Endothelial cell of hepatic sinusoid (primary cell): ENCODE results near the gene SEC22B.
"Not testable (repeated sequence)": the region's sequence is repeated elsewhere in the genome, so short reads cannot be mapped to it uniquely, and the experiment has no call there.

Experiments used
- in situ Hi-C: cut with HindIII; loops from 2 replicates; pipeline ENCODE4 v1.10.0; 2017; ENCODE audit warnings: low sequenced_read_pairs

SEC22B gene

DNA sequence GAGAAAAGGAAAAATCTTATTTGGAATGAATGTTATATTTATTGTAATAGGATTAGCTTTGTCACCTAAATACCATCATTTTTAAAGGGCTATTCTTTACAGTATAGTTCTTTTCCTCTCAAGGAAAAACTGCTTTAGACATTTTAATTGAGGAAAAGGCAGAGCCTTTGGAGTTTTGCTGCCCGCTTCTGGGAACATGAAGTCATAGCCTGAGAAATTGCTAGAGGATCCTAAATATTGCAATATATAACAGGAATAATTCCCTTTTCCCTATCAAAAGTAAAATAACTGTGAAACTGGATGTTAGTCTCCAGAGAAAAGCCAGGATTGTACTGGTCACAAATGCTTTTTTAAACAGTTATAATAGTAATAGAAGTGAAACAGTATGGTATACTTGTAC lies 30.5 kb downstream of the SEC22B start:
- in situ Hi-C loops, result not testable (repeated sequence)

DNA sequence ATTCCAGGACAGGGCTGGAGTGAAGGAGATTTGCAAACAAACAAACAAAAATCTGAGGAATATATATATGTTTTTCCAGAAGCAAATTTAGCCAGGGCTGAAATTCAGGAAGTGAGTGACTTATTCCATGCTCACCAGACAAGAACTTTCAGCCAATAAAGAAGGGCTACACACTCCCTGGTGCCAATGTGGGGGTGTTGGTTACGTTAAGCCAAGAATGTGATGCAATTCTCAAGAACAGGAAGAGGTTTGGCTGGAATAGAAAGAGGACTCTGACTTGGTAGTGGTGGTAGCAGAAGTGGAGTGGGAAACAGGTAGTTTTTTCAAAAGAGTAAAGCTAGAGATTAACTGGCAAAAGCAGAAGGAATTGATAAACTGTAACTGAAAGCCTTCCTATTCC lies 31.7 kb downstream of the SEC22B start:
- in situ Hi-C loops, result not testable (repeated sequence)

DNA sequence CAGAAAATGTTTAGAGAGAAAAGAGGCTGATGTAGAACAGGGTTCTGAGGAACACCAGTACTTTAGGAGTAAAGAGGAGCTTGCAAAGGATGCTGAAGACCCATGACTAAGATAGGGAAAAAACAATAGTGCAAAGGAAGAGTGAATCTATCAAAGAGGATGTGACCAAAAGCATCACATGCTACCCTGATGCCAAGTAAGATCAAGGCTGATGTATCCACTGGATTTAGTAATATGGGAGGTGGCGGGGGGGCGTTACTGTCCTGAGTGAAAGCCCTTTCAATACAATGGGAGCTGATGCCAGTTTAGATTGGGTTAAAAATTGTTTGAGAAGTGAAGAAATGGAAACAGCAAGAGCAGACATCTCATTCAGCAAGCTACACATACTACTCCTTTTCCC lies 32.2 kb downstream of the SEC22B start:
- in situ Hi-C loops, result not testable (repeated sequence)

DNA sequence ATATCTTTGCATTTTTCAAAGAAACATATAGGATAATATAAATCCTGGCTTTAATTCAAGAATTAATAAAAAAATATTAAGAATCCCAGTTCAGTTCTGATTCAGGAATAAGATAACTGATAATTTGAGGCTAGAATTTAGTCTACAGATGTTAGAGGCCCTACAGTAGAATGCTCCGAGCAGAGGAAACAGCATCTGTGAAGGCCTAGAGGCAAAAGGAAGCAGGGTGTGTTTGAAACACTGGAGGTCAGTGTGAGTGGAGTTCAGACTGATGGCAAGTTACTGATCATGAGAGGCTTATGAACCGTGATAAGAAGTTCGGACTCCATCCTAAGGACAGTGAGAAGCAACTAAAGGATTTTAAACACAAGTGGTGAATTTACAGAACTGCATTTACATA lies 33.0 kb downstream of the SEC22B start:
- in situ Hi-C loops, result not testable (repeated sequence)

DNA sequence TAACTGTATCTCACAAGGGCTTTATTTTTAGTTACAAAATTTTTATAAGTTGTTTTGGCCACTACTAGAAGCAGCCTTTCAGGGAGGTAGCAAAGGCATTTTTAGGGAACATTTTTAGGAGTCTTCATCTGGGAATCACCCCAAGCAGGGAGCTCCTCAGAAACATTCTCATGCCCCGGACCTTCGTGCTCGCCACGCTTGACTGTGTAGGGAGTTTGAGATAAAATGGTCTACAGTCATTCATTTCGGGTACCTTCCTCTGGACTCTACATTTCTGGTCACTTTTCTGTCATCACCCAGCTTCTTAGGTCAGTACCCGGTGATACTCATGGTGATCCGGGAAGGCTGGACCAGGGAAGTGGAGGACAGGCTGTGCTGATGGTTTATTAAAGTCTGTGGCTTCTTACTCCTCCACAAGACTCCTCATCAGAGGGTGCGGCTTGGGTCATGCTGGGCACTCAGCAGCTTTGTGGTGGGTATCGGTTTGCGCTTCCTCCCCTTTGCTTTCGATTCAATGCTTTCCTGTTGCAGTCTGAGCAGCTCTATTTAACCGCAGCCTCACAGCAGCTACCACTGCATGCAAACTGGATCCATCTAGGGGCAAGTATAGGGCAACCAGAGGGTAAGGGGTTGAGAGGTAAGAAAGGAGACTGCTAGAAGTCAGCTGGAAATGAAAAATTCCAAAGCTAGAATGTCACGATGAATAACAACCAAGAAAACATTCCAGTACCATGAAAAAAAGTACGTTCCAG lies 33.6 kb downstream of the SEC22B start:
- in situ Hi-C loops, result not testable (repeated sequence)

DNA sequence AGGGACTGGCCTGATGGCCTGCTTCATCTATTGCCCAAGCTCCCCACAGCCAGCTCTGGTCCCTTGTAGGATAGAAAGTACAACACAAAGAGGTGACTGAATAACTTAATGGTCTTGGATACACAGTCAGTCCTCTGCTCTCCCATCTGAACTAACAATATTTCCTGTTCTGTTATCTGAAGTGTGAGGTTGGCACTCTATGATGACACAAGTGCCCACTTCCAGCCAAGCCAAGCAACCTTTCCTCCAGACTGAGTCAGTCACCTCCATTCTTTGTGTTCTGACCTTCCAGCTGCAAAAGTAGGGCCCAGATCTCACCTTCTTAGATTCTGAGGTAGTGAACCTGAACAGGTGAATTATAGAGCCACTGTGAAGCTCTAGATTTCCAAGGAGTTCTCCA lies 34.5 kb downstream of the SEC22B start:
- in situ Hi-C loops, result not testable (repeated sequence)

DNA sequence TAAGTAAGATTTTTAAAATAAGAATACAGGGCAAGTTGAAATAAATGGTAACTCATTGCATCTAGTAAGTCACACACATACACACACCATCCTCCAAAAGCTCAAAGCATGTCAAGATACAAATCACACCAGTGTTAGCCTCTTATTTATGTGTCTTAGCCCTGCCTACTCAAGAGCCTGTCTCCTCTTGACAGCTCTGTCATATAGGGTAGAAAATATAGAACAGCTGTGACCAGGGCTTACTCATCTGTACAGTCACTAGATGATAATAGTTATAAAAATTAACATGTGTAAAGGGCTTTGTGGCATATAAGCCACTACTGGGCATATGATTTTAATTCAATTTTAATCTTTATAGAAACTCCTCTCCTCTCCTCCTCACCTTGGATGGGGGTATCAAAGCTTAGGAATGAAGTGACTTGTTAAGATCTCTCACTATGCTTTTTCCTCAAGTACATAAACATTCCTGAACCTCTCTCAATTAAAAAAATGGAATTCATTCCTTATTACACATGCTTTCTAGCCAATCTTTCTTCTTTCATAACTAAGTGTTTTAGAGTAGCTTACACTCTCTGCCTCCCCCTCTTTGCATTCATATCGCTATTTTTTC lies 35.6 kb downstream of the SEC22B start:
- in situ Hi-C loops, result not testable (repeated sequence)

DNA sequence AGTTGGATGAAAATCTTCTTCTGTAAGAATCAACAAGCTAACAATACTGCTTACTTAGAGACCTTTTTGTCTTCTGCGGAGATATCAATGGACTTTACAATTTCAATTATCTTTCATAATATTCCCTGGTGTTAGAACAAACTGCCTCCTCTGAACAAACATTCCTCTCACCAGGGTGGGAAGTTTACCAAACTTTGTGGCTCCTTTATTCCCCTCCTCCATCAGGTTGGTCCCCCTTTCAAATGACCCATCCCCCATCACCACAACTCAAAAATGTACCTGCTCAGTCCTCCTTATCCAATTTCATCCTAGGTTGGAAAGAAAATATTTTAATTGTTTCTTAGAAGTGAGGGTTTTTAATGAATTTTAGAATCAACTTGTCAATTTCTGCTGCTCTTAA lies 40.2 kb downstream of the SEC22B start:
- in situ Hi-C loops, result not testable (repeated sequence)

DNA sequence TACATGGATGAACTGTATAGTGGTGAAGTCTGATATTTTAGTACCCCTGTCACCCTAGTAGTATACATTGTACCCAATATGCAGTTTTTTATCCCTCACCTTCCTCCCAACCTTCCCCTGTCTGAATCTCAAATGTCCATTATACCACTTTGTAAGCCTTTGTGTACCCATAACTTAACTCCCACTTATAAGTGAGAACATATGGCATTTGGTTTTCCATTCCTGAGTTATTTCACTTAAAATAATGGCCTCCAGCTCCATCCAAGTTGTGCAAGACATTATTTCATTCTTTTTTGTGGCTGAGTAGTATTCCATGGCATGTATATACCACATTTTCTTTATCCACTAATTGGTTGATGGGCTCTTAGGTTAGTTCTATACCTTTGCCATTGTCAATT lies 42.4 kb downstream of the SEC22B start:
- in situ Hi-C loops, result not testable (repeated sequence)

DNA sequence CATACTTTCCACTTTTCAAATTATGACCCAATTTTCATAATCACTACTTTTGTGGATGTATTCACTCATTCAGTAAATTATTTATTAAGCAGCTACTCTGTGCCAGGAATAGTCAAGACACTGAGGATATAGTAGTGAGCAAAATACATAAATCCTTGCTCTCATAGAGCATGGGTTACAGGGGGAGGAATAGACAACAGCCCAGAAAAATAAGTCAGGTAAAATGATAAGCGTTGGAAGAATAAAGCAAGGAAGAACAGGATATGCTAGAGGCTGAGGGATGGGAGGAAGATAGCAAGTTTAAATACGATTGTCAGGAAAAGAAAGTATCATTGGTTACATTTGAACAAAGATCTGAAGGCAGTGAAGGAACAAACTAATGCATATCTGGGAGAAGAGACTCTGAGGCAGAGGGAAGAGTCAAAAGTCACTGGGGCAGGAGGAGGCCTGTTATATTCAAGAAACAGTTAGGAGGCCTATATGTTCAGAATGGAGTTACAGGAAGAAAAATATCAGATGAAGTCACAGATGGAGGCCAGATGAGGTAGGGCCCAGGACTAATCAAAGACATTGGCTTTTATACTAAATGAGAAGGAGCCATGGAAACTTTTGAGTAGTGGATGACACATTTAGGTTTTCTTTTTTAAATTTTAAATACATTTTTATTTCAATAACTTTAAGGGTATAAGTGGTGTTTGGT lies 42.9 kb downstream of the SEC22B start:
- in situ Hi-C loops, result no loop called here

DNA sequence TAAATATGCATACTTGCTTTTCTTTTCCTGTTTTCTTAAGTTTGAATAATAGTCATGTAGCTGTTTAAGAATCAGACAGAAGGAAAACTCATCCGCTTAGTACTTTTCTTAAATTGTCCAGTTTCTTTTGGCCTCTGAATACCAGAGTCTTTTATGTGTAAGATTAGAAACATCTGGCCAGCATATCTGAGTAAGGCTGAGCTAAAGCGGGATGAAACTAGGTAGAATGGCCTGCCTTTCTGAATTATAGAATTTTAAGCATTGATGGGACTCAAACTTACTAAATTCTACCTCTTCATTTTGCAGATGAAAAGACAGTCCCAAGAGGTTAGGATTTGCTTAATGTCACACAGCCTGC lies 43.9 kb downstream of the SEC22B start:
- in situ Hi-C loops, result not testable (repeated sequence)

DNA sequence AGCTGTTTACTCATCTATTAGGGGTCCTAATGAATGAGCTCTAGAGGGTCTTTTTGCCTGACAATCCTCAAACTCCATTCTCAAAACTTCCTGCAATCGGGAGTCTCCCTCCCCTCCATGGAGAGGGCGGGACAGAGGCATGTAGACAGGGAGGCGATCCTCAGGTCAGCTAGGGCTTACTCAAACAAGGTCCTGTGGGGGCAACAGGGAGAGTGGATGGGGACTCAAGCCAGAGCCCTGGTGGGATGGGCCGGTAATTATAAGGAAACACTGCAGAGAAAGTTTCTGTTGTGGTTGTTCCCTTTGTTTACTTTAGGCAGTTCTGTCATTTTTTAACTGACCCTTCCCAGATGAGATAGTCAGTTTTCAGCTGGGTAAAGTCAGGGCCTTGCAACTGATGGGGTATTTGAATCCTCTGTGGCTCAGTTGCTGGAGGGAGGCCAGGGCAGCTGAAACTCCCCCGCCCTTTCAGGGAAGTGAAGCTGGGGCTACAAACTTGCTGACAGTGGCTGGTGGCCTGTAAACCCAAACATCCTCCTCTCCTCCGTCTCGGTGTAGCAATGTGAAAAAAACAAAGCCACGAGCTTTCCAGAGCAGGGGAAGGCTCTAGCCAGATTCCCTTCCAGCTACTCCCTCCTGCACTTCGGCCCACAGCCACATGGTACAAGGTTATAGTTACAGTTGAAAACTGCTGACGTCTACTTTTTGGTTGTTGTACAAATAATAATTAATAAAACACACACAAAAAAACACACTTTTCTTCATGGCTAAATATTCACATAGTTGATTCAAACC lies 44.5 kb downstream of the SEC22B start:
- in situ Hi-C loops, result not testable (repeated sequence)

DNA sequence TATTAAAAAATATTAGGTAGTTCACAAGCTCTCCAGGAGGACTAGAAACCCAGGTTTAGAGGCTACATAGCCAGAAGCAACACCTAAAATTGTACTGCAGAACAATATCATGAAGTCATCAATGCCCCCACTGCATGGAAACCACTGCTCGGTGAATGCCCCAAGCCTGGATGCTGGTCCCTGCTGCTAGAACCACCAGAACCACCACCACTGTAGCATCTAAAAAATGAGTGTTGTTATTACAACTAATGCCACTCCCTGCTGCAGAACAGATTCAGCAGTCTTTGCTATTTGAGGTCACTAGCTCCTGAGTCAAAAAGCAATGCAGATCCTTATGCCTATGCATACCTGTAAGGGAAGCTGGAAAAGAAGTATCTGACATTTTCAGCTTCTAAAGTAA lies 48.4 kb downstream of the SEC22B start:
- in situ Hi-C loops, result not testable (repeated sequence)

DNA sequence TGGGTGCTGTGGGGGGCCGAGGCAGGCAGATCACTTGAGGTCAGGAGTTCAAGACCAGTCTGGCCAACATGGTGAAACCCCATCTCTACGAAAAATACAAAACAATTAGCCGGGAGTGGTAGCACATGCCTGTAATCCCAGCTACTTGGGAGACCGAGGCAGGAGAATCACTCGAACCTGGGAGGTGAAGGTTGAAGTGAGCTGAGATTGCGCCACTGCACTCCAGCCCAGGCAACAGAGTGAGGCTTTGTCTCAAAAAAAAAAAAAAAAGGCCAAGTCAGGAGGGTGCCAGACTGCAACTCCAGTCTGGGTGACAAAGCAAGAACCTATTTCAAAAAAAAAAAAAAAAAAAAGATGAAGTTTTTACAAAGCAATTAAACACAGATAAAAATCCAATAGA lies 50.1 kb downstream of the SEC22B start:
- in situ Hi-C loops, result not testable (repeated sequence)

DNA sequence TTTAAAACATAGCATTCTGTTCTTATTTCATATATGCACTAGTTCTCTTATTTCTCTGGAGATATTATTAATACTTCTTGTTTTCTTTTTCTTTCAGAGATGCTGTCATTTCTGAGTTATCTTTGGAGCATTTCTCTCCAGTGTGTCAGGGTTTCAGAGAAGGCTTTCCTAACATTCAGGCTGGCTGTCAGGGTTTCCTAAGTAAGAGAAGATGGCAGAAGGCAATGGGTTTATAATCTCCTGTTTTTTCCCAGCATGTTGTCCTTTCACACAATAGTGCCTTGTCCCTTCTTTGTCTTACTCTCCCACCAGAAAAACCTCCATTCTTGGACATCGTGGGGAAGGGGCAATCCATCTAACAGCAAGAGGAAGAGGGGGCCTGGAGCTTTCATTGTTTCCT lies 51.7 kb downstream of the SEC22B start:
- in situ Hi-C loops, result not testable (repeated sequence)

DNA sequence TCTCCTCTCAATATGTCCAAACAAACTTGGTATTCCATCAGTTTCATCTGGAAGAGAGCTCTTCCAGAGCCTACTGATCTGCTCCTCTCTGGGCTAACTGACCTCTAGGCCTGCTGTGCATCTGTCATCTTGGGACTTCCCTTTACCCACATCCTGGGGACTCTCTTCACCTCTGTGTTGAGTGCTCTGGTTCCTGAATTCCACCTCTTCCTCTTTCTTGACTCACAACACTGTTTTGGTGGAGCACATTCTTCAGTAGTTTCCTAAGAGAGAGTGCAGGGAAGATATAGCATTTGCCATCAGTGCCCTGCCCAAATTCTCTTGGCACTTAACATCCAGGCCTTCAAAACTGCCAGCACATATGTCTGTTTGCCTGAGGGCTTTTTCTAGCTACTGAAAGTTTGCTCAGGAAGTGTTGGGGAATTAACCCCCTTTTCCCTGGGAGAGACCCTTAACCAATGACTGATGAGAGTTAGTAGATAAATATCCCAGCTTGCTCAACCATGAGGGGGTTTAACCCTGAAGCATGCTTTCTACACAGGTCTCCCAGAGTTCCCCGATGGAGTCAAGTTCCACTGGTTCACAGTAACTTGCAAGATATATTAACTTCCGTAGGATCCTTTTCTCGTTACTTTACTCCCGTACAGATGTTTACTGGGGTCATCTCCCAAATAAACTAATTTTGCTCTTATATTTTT lies 52.4 kb downstream of the SEC22B start:
- in situ Hi-C loops, result not testable (repeated sequence)

DNA sequence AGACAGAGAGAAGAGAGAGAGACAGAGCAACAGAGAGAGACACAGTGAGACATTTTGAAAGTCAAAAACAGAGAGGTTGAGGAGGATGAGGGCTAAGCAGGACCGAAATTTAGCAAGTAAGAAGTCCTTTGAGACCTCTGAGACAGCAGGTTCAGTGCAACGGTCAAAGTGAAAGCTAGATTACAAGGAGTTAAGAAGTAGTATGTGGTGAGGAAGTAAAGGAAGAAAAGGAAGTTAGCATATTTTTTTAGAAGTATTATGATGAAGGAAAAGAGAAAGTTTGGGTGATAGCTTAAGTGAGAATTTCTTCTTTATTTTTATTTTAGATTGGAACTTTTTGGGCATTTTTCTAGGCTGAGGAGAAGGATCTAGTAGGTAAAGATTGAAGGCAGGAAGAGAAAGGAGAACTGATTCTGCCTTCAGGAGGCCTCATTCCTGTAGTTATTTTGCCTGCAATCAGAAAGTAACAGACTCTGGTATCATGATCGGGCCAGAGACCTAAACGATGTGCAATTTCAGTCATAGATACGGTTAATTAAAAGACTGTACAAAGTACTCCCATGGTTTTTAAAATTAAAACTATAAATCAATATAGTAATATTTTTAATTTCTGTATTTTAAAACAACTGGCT lies 53.9 kb downstream of the SEC22B start:
- in situ Hi-C loops, result not testable (repeated sequence)

DNA sequence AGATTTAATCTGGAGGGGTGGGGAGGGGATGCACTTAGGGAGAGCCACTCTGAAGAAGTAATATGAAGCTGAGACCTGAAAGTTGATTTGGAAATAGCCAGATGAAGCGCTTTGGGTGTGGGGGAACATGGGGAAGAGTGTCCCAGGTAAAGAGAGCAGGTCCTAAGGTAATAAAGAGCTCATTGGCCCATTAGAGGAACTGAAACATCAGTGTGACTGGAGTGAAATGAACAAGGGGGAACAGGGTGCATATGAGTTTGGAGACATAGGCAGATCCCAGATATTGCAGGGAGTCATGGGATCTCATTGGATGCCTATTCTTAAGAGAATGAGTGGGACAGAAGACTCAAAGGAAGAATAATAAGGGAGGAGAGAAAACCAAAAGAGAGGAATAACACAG lies 54.5 kb downstream of the SEC22B start:
- in situ Hi-C loops, result not testable (repeated sequence)

DNA sequence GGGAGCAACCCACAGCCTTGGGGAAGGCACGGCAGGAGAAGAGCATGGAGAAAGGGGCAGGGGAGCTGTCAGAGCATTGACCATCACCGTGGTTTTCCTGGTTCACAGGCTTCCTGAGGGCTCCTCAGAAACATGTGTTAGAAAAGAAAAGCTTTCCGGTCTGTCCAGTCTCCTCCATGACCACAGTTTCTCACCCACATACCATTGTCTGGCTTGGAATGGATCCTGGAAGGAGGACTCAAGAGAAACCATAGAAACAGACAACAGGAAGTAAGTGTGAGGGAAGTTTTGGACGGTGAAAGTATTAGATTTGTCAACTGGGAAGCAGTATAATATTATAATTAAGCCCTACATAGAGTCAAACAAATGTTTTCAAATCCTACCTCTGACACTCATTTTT lies 55.8 kb downstream of the SEC22B start:
- in situ Hi-C loops, result not testable (repeated sequence)
